CD14-positive monocyte (primary cell): ENCODE results near the gene TOMM20. TPM values are rescaled to one million over a fixed set of nuclear protein-coding genes. Genes with fewer than 3 reads are reported as not detected.

Source experiments
- DNase-seq, 3 donors: peaks; one replicate each; pipeline ENCODE4 v3.0.0-alpha.2; 2011 to 2022
- H2AFZ ChIP-seq: 2 replicates; pipeline ENCODE4 v1.6.0; 2012; ENCODE audit warnings: mild to moderate bottlenecking, low read depth, low read length, inconsistent platforms; ENCODE audit not compliant: insufficient read depth, poor library complexity, severe bottlenecking
- H3K27ac ChIP-seq, 2 donors: 1 replicate in 1 of 2; 2 replicates in 1 of 2; pipeline ENCODE4 v1.5.1; 2012 to 2013; ENCODE audit warnings: low read length in 2 of 2, control low read depth in 1 of 2, inconsistent platforms in 1 of 2, low read depth in 1 of 2, mild to moderate bottlenecking in 1 of 2
- H3K27me3 ChIP-seq, 2 donors: one replicate each; pipeline versions ENCODE4 v1.6.0 to v1.6.1; 2011 to 2013; ENCODE audit warnings: low read length in 2 of 2; ENCODE audit not compliant: control insufficient read depth in 2 of 2, insufficient read depth in 2 of 2
- H3K36me3 ChIP-seq, 2 donors: replicated peaks in 1 of 2; 1 replicate in 1 of 2; 2 replicates in 1 of 2; pipeline versions ENCODE4 v1.5.1 to v1.6.1; 2012 to 2013; ENCODE audit warnings: low read length in 2 of 2, control low read depth in 1 of 2, inconsistent platforms in 1 of 2, mild to moderate bottlenecking in 1 of 2; ENCODE audit not compliant: insufficient read depth in 2 of 2, control insufficient read depth in 1 of 2
- H3K4me1 ChIP-seq, 2 donors: 1 replicate in 1 of 2; 2 replicates in 1 of 2; pipeline versions ENCODE4 v1.5.1 to v1.6.1; 2012 to 2013; ENCODE audit warnings: low read length in 2 of 2, control low read depth in 1 of 2, inconsistent platforms in 1 of 2, mild to moderate bottlenecking in 1 of 2, moderate library complexity in 1 of 2; ENCODE audit not compliant: insufficient read depth in 2 of 2, control insufficient read depth in 1 of 2
- H3K4me2 ChIP-seq: replicated peaks from 2 replicates; pipeline ENCODE3; 2012; ENCODE audit warnings: low read length, moderate library complexity, mild to moderate bottlenecking; ENCODE audit not compliant: poor library complexity, severe bottlenecking; ENCODE audit errors: extremely low read depth
- H3K4me3 ChIP-seq, 3 experiments: fragments of 200-600 bp in 1 of 3; sonication (generic) in 1 of 3; replicated peaks in 1 of 3; 1 replicate in 2 of 3; 2 replicates in 1 of 3; pipeline ENCODE4 v1.5.1; 2011 to 2013; ENCODE audit warnings: low read length in 3 of 3, mild to moderate bottlenecking in 3 of 3, control low read depth in 2 of 3, low read depth in 2 of 3, inconsistent platforms in 1 of 3, moderate library complexity in 1 of 3
- H3K79me2 ChIP-seq: 2 replicates; pipeline ENCODE4 v1.6.0; 2012; ENCODE audit warnings: mild to moderate bottlenecking, control low read depth, inconsistent platforms, low read length, moderate library complexity; ENCODE audit not compliant: insufficient read depth
- H3K9ac ChIP-seq: 2 replicates; pipeline ENCODE4 v1.6.0; 2017; ENCODE audit warnings: low read length, mild to moderate bottlenecking; ENCODE audit not compliant: insufficient read depth, poor library complexity, severe bottlenecking
- H3K9me3 ChIP-seq, 2 donors: replicated peaks in 1 of 2; 1 replicate in 1 of 2; 2 replicates in 1 of 2; pipeline versions ENCODE4 v1.5.1 to v1.6.1; 2012 to 2013; ENCODE audit warnings: low read length in 2 of 2, control low read depth in 1 of 2; ENCODE audit not compliant: control insufficient read depth in 1 of 2, insufficient read depth in 1 of 2
- H4K20me1 ChIP-seq: 2 replicates; pipeline ENCODE4 v1.6.0; 2012; ENCODE audit warnings: mild to moderate bottlenecking, low read length, control low read depth, moderate library complexity; ENCODE audit not compliant: insufficient read depth
- H3K27ac Mint-ChIP-seq, 7 donors: one replicate each; pipeline ENCODE4 v1.8.0; 2020; ENCODE audit warnings: mild to moderate bottlenecking in 7 of 7, mixed read lengths in 7 of 7, moderate library complexity in 6 of 7, inconsistent platforms in 2 of 7
- H3K27me3 Mint-ChIP-seq, 3 donors: one replicate each; pipeline ENCODE4 v1.8.0; 2021 to 2022; ENCODE audit warnings: low read depth in 3 of 3, mild to moderate bottlenecking in 3 of 3, mixed read lengths in 3 of 3, moderate library complexity in 3 of 3, inconsistent platforms in 1 of 3
- H3K36me3 Mint-ChIP-seq, 2 donors: one replicate each; pipeline ENCODE4 v1.8.0; 2020; ENCODE audit warnings: mixed read lengths in 2 of 2, inconsistent platforms in 1 of 2, mild to moderate bottlenecking in 1 of 2
- H3K4me1 Mint-ChIP-seq: one replicate; pipeline ENCODE4 v1.8.0; 2020; ENCODE audit warnings: mild to moderate bottlenecking, mixed read lengths
- H3K4me3 Mint-ChIP-seq, 2 donors: one replicate each; pipeline ENCODE4 v1.8.0; 2020; ENCODE audit warnings: mild to moderate bottlenecking in 2 of 2, mixed read lengths in 2 of 2, moderate library complexity in 1 of 2
- H3K9me3 Mint-ChIP-seq, 7 donors: one replicate each; pipeline ENCODE4 v1.8.0; 2020 to 2022; ENCODE audit warnings: mixed read lengths in 7 of 7, mild to moderate bottlenecking in 6 of 7, moderate library complexity in 6 of 7, inconsistent platforms in 2 of 7
- WGBS: methylation state at CpG from one replicate; pipeline ENCODE4 v1.1.5; 2013; ENCODE audit warnings: missing lambda C conversion rate; ENCODE audit not compliant: insufficient coverage; 5-methylcytosine and 5-hydroxymethylcytosine counted together
- intact Hi-C, 2 donors: fragments of 100-400 bp; cut with micrococcal nuclease; formaldehyde crosslinking; loops; one replicate each; pipeline versions ENCODE4 v1.15.0 to v1.15.1; 2023
- polyA plus RNA-seq, 3 donors: library from polyadenylated mRNA; depleted of rRNA in 1 of 3; unstranded in 2 of 3; stranded (reverse) in 1 of 3; fragments of 300-500 nt in 2 of 3; fragments of >200 nt in 1 of 3; fragmentation: Illumina TruSeq in 2 of 3; gene quantifications; 1 replicate in 2 of 3; 2 replicates in 1 of 3; pipeline ENCODE4 v1.2.3, GENCODE V29; 2012 to 2021
- TF ChIP-seq, protein P1 (sequence below): fragments of 200-600 bp; IDR thresholded peaks from one replicate; pipeline ENCODE4 v1.8.0; 2022; ENCODE audit warnings: antibody characterized with exemption, mild to moderate bottlenecking

Gene TOMM20
- polyA plus RNA-seq, 3 donors = 26.5 to 34.8 (median 31.5) TPM

- Histone ChIP-seq H4K20me1 (peaks cover 40% of the 10 kb centered on the region), H2AFZ (no peak overlapping the region), H3K79me2 (peaks cover 8% of the 10 kb centered on the region), H3K9ac (no peak overlapping the region), H3K4me1 (no peaks in the 10 kb centered on the region), H3K4me2 (no peak overlapping the region), H3K4me3 (no peak overlapping the region), H3K27me3 (no peaks in the 10 kb centered on the region), H3K27ac (no peak overlapping the region), H3K36me3 (peaks cover 66 to 90% of the 10 kb centered on the region in 2 donors), H3K9me3 (no peaks in the 10 kb centered on the region)
- peaks cover 75 to 86% of the 10 kb centered on the region in 2 donors for H3K36me3 Mint-ChIP-seq
- no peaks in the 10 kb centered on the region for H3K27me3 Mint-ChIP-seq
- DNase-seq = no peak
- intact Hi-C loops = no loop called here
- no peak overlapping the region for H3K27ac Mint-ChIP-seq
- WGBS = no CpG with 5 or more reads among the region's 3 CpGs
- no peaks in the 10 kb centered on the region for H3K9me3 Mint-ChIP-seq
- no peak overlapping the region for H3K4me3 Mint-ChIP-seq
- TF ChIP-seq, protein P1, sequence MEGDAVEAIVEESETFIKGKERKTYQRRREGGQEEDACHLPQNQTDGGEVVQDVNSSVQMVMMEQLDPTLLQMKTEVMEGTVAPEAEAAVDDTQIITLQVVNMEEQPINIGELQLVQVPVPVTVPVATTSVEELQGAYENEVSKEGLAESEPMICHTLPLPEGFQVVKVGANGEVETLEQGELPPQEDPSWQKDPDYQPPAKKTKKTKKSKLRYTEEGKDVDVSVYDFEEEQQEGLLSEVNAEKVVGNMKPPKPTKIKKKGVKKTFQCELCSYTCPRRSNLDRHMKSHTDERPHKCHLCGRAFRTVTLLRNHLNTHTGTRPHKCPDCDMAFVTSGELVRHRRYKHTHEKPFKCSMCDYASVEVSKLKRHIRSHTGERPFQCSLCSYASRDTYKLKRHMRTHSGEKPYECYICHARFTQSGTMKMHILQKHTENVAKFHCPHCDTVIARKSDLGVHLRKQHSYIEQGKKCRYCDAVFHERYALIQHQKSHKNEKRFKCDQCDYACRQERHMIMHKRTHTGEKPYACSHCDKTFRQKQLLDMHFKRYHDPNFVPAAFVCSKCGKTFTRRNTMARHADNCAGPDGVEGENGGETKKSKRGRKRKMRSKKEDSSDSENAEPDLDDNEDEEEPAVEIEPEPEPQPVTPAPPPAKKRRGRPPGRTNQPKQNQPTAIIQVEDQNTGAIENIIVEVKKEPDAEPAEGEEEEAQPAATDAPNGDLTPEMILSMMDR = no peak
- H3K4me1 Mint-ChIP-seq = no peaks in the 10 kb centered on the region
Measured at GRCh38 chr1:235111107-235111506, 17.5 kb downstream of the TOMM20 start.

DNA sequence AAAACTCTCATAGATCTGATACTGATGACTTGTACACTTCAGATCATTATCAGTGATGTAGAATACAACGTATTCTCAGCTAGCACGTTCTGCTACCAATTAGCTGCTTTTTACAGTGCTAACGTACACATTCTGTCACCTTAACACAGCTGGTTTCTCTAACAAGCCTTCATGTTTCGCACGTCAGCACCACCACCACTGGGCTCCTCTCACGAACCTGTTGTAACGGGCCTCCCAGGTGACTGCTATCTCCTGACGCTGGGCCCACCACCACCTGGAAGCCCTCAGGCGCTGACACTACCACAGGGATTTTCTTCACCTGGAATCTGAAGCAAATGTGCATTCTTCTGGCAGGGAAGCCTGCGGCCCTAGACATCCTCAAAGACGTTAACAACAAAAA is 19.8 kb downstream of the TOMM20 start:
- H3K4me2 ChIP-seq = no peak overlapping the region
- intact Hi-C loops = loop anchor here in 1 of 2 donors (10.0 kb wide), 1 partner anchor 306 kb away; no protein-coding TSS in a partner anchor
- no peaks in the 10 kb centered on the region for H3K27me3 ChIP-seq
- 94% methylated on average over 9 of the region's 11 CpGs for WGBS
- Mint-ChIP-seq H3K36me3 (peaks cover 66 to 68% of the 10 kb centered on the region in 2 donors), H3K4me3 (no peak overlapping the region), H3K27me3 (peaks cover 0 to 3% (median 0%) of the 10 kb centered on the region in 3 donors), H3K9me3 (no peaks in the 10 kb centered on the region), H3K4me1 (peaks cover 11% of the 10 kb centered on the region), H3K27ac (peak overlapping the region in 1 of 7 donors; percentile 56)
- TF ChIP-seq, protein P1 = no peak
- peaks cover 7% of the 10 kb centered on the region in 2 donors for H3K4me1 ChIP-seq
- peaks cover 25% of the 10 kb centered on the region for H4K20me1 ChIP-seq
- H3K4me3 ChIP-seq = no peak overlapping the region
- H3K36me3 ChIP-seq = peaks cover 53 to 70% of the 10 kb centered on the region in 2 donors
- DNase-seq = no peak
- H3K9me3 ChIP-seq = no peaks in the 10 kb centered on the region
- H3K27ac ChIP-seq = no peak overlapping the region
- no peaks in the 10 kb centered on the region for H3K79me2 ChIP-seq
- no peak overlapping the region for H3K9ac ChIP-seq
- H2AFZ ChIP-seq = no peak overlapping the region
